ENCODE data around the gene ALS2CL.
A peak's percentile ranks its signal among the peaks of the same experiment; 100 is the strongest.

Gene ALS2CL

DNA sequence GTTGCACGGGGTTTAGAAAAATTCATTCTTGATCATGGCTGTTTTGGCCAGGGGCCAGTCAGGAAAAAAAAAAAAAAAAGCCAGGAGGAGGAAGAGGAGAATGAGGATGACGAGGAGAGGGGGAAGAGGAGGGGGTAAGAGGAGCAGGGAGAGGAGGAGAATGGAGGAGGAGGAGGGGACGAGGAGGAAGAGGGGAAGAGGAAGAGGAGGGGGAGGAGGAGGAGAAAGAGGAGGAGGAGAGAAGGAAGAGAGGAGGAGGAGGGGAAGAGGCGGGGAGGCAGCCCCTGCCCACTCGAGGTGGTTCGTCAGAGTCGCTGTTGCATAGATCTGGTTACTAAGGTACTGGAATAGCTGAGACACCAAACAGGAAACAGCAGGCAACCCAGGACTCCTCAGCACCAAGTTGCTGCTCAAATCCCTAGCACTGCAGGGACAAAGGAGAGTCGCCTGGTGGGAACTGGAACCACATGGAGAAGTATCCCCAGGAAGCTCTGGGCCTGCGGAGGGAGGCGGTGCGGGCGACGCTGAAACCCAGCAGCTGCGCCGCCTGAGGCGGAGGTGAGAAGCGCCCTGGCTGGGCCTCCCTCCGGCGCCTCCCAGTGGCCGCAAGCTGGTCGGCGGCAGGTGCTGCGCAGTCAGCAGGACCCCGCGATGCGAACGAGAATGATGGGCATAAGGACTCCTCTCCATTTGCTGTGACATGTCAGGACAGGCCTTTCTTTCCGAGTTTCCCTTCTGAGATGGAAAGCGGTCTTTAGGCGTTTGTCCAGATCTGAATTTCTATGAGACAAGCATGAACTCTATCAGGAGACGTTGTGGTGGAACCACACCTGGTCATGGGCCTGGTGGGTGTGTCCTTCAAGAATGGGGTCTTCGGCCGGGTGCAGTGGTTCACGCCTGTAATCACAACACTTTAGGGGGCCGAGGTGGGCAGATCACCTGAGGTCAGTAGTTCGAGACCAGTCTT is 63.6 kb downstream of the ALS2CL start:
- peak; percentile 88 for DNase-seq

DNA sequence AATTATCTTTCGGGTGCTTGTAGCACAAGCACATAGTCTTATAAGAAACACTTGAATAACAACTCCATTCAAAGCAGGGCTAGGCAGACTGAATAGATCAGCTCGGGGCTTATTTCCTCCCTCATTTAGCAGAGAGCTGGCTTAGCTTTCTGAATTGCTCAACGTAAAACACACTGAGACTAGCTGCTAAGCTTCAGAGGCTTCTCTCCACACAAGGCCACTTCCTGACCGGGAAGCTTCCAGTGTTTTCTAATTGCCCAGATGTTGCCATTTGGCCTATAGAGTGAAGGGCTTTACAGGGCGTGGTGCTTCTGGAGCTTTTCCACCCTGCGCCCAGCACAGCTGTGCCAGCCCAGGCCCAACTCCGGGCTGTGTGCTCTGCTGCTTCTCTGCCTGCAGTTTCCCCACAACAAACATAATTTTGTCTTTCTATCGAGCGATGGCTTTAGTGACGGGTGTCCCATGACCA is 64.5 kb downstream of the ALS2CL start:
- DNase-seq: no peak

DNA sequence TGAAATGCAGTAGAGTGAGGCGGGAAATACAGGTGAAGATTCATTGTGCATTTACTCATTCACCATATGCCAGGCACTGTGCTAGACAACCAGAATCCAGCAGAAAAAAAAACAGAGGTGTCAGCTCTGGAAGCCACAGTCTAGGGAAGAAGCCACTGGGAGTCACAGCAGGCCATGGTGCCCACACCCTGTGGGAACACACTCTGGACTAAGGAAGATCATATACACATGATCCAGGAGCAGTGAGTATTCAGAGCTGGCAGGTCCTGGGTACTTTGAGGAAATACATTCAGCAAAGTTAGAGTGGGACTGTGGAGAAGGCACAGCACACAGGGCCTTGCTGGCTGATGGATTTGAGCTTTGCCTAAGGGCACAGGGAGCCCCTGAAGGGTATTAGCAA is 66.4 kb downstream of the ALS2CL start:
- DNase-seq: no peak

DNA sequence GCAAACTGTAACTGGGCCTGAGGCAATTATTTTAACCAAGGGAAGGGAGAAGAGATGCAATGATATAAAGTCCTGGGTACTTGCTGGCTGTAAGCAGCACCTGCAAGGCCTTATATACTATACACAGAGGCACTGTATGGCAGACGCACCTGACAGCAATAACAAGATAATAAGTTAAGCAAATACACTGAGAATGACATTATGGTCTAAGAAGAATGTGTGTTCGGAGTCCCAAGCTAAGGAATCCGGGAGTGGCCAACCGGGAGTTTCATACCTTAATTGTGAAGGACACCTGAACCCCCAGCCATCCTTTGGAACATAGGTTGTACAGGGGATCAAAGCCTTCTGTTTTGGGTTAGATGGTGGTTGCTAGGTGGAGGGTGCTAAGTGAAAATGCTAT is 67.4 kb downstream of the ALS2CL start:
- DNase-seq: no peak

DNA sequence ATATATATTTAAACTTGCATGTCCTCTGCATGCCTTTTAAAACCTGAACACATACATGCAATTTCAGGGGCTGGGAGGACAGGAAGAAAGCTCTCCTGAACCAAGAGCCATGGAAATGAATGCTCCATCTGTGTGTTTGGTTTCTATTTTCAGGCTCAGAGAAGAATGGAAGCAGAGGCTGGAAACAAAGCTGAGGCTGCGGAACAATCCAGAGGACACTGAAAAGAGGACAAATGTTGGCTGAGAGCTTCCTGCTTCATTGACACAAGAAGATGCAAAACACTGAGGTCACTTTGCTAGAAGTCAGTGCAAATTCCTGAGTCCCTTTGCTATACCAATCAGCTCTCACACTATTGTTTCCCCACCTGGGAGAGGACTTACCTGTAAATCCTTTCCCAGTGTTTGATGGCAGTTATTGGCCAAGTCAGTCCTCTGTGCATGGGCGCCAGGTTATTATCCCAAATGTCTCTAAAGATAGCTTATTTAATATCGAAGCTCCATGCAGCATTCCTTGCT is 68.4 kb downstream of the ALS2CL start:
- no peak for DNase-seq

DNA sequence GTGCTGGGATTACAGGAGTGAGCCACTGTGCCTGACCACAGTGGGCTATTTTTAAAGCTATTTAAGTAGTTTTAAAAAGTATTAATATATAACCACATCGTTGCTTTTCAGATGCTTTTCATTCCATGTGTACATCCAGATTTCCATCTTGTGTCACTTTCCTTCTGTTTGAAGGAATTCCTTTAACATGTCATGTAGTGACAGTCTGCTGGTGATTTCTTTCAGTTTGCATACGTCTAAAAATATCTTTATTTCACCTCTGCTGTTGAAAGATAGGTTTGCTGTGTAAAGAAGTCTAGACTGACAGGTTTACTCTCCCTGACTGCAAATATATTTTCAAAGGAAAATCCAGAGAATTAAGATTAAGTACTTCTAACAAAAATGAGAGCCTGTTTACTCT is 68.9 kb downstream of the ALS2CL start:
- no peak for DNase-seq

DNA sequence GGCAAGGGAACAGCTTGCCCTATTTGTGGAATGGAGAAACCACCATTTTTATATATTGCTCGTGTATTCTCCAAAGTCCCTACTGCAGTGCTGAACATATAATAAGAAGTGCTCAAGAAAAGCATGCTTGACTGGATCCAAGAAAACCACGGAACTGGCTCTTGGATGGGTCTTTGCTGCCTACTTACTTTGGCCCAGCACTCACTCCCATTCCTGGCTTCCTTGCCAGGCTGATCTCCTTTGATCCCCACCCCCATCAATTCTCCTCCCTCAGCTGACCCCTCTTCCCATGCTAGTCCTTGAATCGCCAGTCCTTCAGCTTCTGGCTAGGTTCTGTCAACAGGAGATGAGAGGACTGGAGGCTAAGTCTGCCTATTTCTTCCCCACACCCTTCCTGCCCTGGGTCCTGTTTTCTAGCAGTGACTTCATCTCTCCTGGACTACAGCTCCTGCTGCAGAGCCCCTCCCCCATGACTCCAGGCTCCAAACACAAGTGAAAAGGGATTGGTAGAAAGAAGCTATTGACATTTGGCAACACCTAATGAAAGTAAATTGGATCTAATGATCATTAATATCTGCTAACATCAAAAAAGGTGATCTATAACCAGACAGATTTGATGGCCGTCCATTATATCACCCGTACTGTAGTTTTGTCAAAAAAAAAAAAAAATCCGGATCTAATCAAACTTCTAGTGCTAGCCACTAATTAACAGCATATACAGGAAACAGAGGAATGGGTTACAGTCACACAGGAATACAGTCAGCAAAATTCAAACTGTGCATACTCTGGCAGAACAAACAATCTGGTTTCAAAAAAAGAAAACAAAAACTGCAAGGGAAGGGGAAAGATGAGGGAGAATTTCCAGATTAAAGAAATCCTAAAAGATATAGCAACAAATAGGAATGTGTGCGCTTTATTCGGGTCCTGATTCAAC is 73.4 kb downstream of the ALS2CL start:
- DNase-seq: peak; percentile 26
